HCT116 (cell line): ENCODE data around the gene TMEM178A.

Experiments
- CTCF ChIP-seq, 3 experiments: fragments of 200-600 bp in 1 of 3; sonication (generic) in 1 of 3; IDR thresholded peaks in 2 of 3; conservative IDR thresholded peaks in 1 of 3; 2 replicates each; pipeline ENCODE4 v1.5.1; 2012 to 2017; ENCODE audit warnings: low read depth in 2 of 3, low read length in 2 of 3, antibody characterized with exemption in 1 of 3, borderline replicate concordance in 1 of 3, control low read depth in 1 of 3, mild to moderate bottlenecking in 1 of 3, mixed read lengths in 1 of 3, mixed run types in 1 of 3, moderate library complexity in 1 of 3; ENCODE audit not compliant: insufficient read depth in 1 of 3
- ELF1 ChIP-seq: IDR thresholded peaks from 2 replicates; pipeline ENCODE4 v1.6.1; 2012; ENCODE audit warnings: low read depth, borderline replicate concordance
- EZH2 ChIP-seq: fragments of 200-600 bp; sonication (generic); IDR thresholded peaks from 2 replicates; pipeline ENCODE4 v1.6.1; 2017; ENCODE audit warnings: antibody characterized with exemption, mixed run types
- MAX ChIP-seq: IDR thresholded peaks from 2 replicates; pipeline ENCODE4 v1.6.1; 2012
- POLR2A ChIP-seq: IDR thresholded peaks from 2 replicates; pipeline ENCODE4 v1.7.0; 2011; ENCODE audit warnings: borderline replicate concordance; ENCODE audit not compliant: insufficient read depth, insufficient read length; ENCODE audit errors: extremely low read depth
- POLR2AphosphoS5 ChIP-seq: IDR thresholded peaks from 2 replicates; pipeline ENCODE4 v1.6.1; 2011; ENCODE audit warnings: mild to moderate bottlenecking, low read depth, low read length, moderate library complexity
- RAD21 ChIP-seq: IDR thresholded peaks from 2 replicates; pipeline ENCODE4 v1.6.1; 2012; ENCODE audit warnings: low read depth, mild to moderate bottlenecking
- TCF7L2 ChIP-seq: IDR thresholded peaks from 2 replicates; pipeline ENCODE4 v1.7.0; 2011; ENCODE audit warnings: borderline replicate concordance, inconsistent platforms; ENCODE audit not compliant: insufficient read depth, insufficient read length; ENCODE audit errors: extremely low read depth
- TF ChIP-seq, protein P1 (sequence below): IDR thresholded peaks from 2 replicates; pipeline ENCODE4 v1.6.1; 2012; ENCODE audit warnings: low read depth

GRCh38 chr2:39735648-39736047, 69.9 kb downstream of the TMEM178A start:
- TF ChIP-seq POLR2A (no peak), CTCF (IDR thresholded peaks at IDR 0.05 in 2 of 3, conservative IDR thresholded peaks at IDR 0.05 in 1 of 3; ENCODE audit: borderline replicate concordance in 1 of 3, insufficient read depth in 1 of 3, low read depth in 2 of 3, low read length in 2 of 3) (no peak), MAX (no peak), RAD21 (no peak), EZH2 (no peak), TCF7L2 (no peak), ELF1 (no peak), POLR2AphosphoS5 (no peak)
- TF ChIP-seq, protein P1, sequence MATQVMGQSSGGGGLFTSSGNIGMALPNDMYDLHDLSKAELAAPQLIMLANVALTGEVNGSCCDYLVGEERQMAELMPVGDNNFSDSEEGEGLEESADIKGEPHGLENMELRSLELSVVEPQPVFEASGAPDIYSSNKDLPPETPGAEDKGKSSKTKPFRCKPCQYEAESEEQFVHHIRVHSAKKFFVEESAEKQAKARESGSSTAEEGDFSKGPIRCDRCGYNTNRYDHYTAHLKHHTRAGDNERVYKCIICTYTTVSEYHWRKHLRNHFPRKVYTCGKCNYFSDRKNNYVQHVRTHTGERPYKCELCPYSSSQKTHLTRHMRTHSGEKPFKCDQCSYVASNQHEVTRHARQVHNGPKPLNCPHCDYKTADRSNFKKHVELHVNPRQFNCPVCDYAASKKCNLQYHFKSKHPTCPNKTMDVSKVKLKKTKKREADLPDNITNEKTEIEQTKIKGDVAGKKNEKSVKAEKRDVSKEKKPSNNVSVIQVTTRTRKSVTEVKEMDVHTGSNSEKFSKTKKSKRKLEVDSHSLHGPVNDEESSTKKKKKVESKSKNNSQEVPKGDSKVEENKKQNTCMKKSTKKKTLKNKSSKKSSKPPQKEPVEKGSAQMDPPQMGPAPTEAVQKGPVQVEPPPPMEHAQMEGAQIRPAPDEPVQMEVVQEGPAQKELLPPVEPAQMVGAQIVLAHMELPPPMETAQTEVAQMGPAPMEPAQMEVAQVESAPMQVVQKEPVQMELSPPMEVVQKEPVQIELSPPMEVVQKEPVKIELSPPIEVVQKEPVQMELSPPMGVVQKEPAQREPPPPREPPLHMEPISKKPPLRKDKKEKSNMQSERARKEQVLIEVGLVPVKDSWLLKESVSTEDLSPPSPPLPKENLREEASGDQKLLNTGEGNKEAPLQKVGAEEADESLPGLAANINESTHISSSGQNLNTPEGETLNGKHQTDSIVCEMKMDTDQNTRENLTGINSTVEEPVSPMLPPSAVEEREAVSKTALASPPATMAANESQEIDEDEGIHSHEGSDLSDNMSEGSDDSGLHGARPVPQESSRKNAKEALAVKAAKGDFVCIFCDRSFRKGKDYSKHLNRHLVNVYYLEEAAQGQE, result no peak
